Jurkat, Clone E6-1 (cell line): ENCODE measurements around the gene CALCA.

Experiments
- DNase-seq: peaks from one replicate; pipeline ENCODE4 v3.0.0-alpha.2; 2011; ENCODE audit warnings: low read depth, low spot score
- H3K4me3 ChIP-seq: 2 replicates; pipeline ENCODE4 v1.5.1; 2011; ENCODE audit warnings: mild to moderate bottlenecking, low read length, control low read depth, moderate library complexity

The CALCA gene

GRCh38 chr11:14953904-14954303, 18.2 kb downstream of the CALCA start:
- no peak overlapping the region for H3K4me3 ChIP-seq
- DNase-seq = no peak

- H3K4me3 ChIP-seq = no peak overlapping the region
- DNase-seq = no peak
These were observed 22.6 kb downstream of the CALCA start for GRCh38 chr11:14949437-14950147.

GRCh38 chr11:14942745-14943144, 29.4 kb downstream of the CALCA start:
- DNase-seq = no peak
- H3K4me3 ChIP-seq = no peak overlapping the region

GRCh38 chr11:14938936-14939335, 33.2 kb downstream of the CALCA start:
- DNase-seq = no peak
- no peak overlapping the region for H3K4me3 ChIP-seq

GRCh38 chr11:14934641-14935351, 37.4 kb downstream of the CALCA start:
- no peak overlapping the region for H3K4me3 ChIP-seq
- DNase-seq = no peak

- H3K4me3 ChIP-seq = no peak overlapping the region
- DNase-seq = no peak
These were observed 39.7 kb downstream of the CALCA start for GRCh38 chr11:14932447-14932846.

GRCh38 chr11:14930369-14930768, 41.8 kb downstream of the CALCA start:
- no peak overlapping the region for H3K4me3 ChIP-seq
- no peak for DNase-seq

GRCh38 chr11:14927146-14927545, 45.0 kb downstream of the CALCA start:
- DNase-seq = no peak

GRCh38 chr11:14924318-14924717, 47.8 kb downstream of the CALCA start:
- no peak for DNase-seq
- H3K4me3 ChIP-seq = no peak overlapping the region

More at GRCh38 chr11:14927146-14927545, 45.0 kb downstream of the CALCA start:
- no peak overlapping the region for H3K4me3 ChIP-seq
